Mesodermal cell (in vitro differentiated cells): ENCODE results near the gene FGFBP1.

Experiments used
- H3K27ac ChIP-seq: 2 replicates; pipeline ENCODE4 v1.7.0; 2013; ENCODE audit warnings: mild to moderate bottlenecking, low read depth, low read length, moderate library complexity; ENCODE audit not compliant: severe bottlenecking
- H3K36me3 ChIP-seq: 2 replicates; pipeline ENCODE4 v1.7.1; 2013; ENCODE audit warnings: mild to moderate bottlenecking, low read length, moderate library complexity; ENCODE audit not compliant: control insufficient read depth, insufficient read depth
- H3K4me1 ChIP-seq: one replicate; pipeline ENCODE4 v1.7.1; 2013; ENCODE audit warnings: mild to moderate bottlenecking, low read length; ENCODE audit not compliant: insufficient read depth, control insufficient read depth, poor library complexity, severe bottlenecking
- H3K4me3 ChIP-seq: 2 replicates; pipeline ENCODE4 v1.7.0; 2013; ENCODE audit warnings: low read length, control low read depth, mild to moderate bottlenecking; ENCODE audit not compliant: insufficient read depth, poor library complexity, severe bottlenecking; ENCODE audit errors: extremely low read depth
- H3K9me3 ChIP-seq: 2 replicates; pipeline ENCODE4 v1.7.1; 2013; ENCODE audit warnings: mild to moderate bottlenecking, low read length, moderate library complexity; ENCODE audit not compliant: control insufficient read depth
- WGBS, 2 experiments: methylation state at CpG; one replicate each; pipeline ENCODE4 v1.1.5; 2013; ENCODE audit warnings: missing lambda C conversion rate in 2 of 2; ENCODE audit not compliant: insufficient coverage in 2 of 2; 5-methylcytosine and 5-hydroxymethylcytosine counted together

FGFBP1 gene

GRCh38 chr4:15944895-15945294, 6.4 kb upstream of the FGFBP1 start:
- no peaks in the 10 kb centered on the region for H3K36me3 ChIP-seq
- WGBS, 2 experiments: 57 to 100% methylated on average over 1 of the region's 2 CpGs
- H3K4me1 ChIP-seq: no peaks in the 10 kb centered on the region
- H3K9me3 ChIP-seq: no peaks in the 10 kb centered on the region
- H3K4me3 ChIP-seq: no peak overlapping the region
- no peak overlapping the region for H3K27ac ChIP-seq

- Histone ChIP-seq H3K27ac (no peak overlapping the region), H3K4me3 (no peak overlapping the region), H3K4me1 (no peaks in the 10 kb centered on the region), H3K36me3 (no peaks in the 10 kb centered on the region), H3K9me3 (no peaks in the 10 kb centered on the region)
- no CpG with 5 or more reads among the region's 1 CpG for WGBS, 2 experiments
These were observed 3.7 kb upstream of the FGFBP1 start for GRCh38 chr4:15942283-15942682.

GRCh38 chr4:15938182-15938581, 358 bp downstream of the FGFBP1 start:
- Histone ChIP-seq H3K4me3 (no peak overlapping the region), H3K9me3 (no peaks in the 10 kb centered on the region), H3K36me3 (no peaks in the 10 kb centered on the region), H3K4me1 (no peaks in the 10 kb centered on the region), H3K27ac (no peak overlapping the region)
- WGBS, 2 experiments: 37 to 61% methylated on average over 2 to 5 of the region's 8 CpGs

- WGBS, 2 experiments: 89 to 92% methylated on average over 4 of the region's 4 CpGs
- Histone ChIP-seq H3K36me3 (no peaks in the 10 kb centered on the region), H3K4me3 (no peak overlapping the region), H3K9me3 (no peaks in the 10 kb centered on the region), H3K27ac (no peak overlapping the region), H3K4me1 (no peaks in the 10 kb centered on the region)
These were observed 2.0 kb downstream of the FGFBP1 start for GRCh38 chr4:15936495-15936894.

GRCh38 chr4:15935504-15936402, 2.8 kb downstream of the FGFBP1 start:
- Histone ChIP-seq H3K9me3 (no peaks in the 10 kb centered on the region), H3K4me3 (no peak overlapping the region), H3K27ac (no peak overlapping the region), H3K4me1 (no peaks in the 10 kb centered on the region), H3K36me3 (no peaks in the 10 kb centered on the region)
- 92 to 94% methylated on average over 6 to 7 of the region's 10 CpGs for WGBS, 2 experiments

- Histone ChIP-seq H3K36me3 (no peaks in the 10 kb centered on the region), H3K27ac (no peak overlapping the region), H3K9me3 (no peaks in the 10 kb centered on the region), H3K4me1 (no peaks in the 10 kb centered on the region), H3K4me3 (no peak overlapping the region)
- WGBS, 2 experiments: 71 to 100% methylated on average over 1 to 2 of the region's 3 CpGs
These were observed 4.3 kb downstream of the FGFBP1 start for GRCh38 chr4:15934259-15934658.

GRCh38 chr4:15931451-15932210, 6.9 kb downstream of the FGFBP1 start:
- 100% methylated on average over 1 to 2 of the region's 5 CpGs for WGBS, 2 experiments
- Histone ChIP-seq H3K27ac (no peak overlapping the region), H3K4me1 (no peaks in the 10 kb centered on the region), H3K4me3 (no peak overlapping the region), H3K36me3 (no peaks in the 10 kb centered on the region), H3K9me3 (no peaks in the 10 kb centered on the region)

GRCh38 chr4:15930314-15930713, 8.2 kb downstream of the FGFBP1 start:
- no peaks in the 10 kb centered on the region for H3K4me1 ChIP-seq
- no peak overlapping the region for H3K27ac ChIP-seq
- no peaks in the 10 kb centered on the region for H3K9me3 ChIP-seq
- no peak overlapping the region for H3K4me3 ChIP-seq
- H3K36me3 ChIP-seq: no peaks in the 10 kb centered on the region
- 96 to 100% methylated on average over 4 to 6 of the region's 7 CpGs for WGBS, 2 experiments

GRCh38 chr4:15929540-15929939, 9.0 kb downstream of the FGFBP1 start:
- Histone ChIP-seq H3K27ac (no peak overlapping the region), H3K4me3 (no peak overlapping the region)
- 88 to 90% methylated on average over 2 of the region's 3 CpGs for WGBS, 2 experiments

GRCh38 chr4:15928883-15929282, 9.7 kb downstream of the FGFBP1 start:
- Histone ChIP-seq H3K9me3 (no peaks in the 10 kb centered on the region), H3K27ac (no peak overlapping the region), H3K4me1 (no peaks in the 10 kb centered on the region), H3K4me3 (no peak overlapping the region), H3K36me3 (no peaks in the 10 kb centered on the region)
- WGBS, 2 experiments: 84 to 92% methylated on average over 3 to 5 of the region's 5 CpGs

More at GRCh38 chr4:15929540-15929939, 9.0 kb downstream of the FGFBP1 start:
- Histone ChIP-seq H3K4me1 (no peaks in the 10 kb centered on the region), H3K36me3 (no peaks in the 10 kb centered on the region), H3K9me3 (no peaks in the 10 kb centered on the region)

GRCh38 chr4:15926486-15926885, 12.1 kb downstream of the FGFBP1 start:
- 90 to 92% methylated on average over 4 of the region's 7 CpGs for WGBS, 2 experiments
- Histone ChIP-seq H3K27ac (no peak overlapping the region), H3K4me3 (no peak overlapping the region), H3K9me3 (no peaks in the 10 kb centered on the region), H3K36me3 (no peaks in the 10 kb centered on the region), H3K4me1 (peaks cover 3% of the 10 kb centered on the region)
